IMR-90 (cell line): ENCODE measurements around the gene TMEM8B.

Source experiments
- CTCF ChIP-seq: conservative IDR thresholded peaks from 2 replicates; pipeline ENCODE4 v1.5.1; 2012; ENCODE audit warnings: mild to moderate bottlenecking, low read depth, low read length, improper control_type of control experiment
- ELK1 ChIP-seq: fragments of 150-350 bp; IDR thresholded peaks from 2 replicates; pipeline ENCODE4 v1.6.1; 2016; ENCODE audit warnings: low read depth, mild to moderate bottlenecking, low read length, moderate library complexity, borderline replicate concordance
- SMC3 ChIP-seq: fragments of 150-350 bp; IDR thresholded peaks from 2 replicates; pipeline ENCODE4 v1.6.1; 2016; ENCODE audit warnings: low read depth, mild to moderate bottlenecking, antibody characterized with exemption, low read length, moderate library complexity
- USF2 ChIP-seq: fragments of 150-350 bp; IDR thresholded peaks from 2 replicates; pipeline ENCODE4 v1.6.1; 2017; ENCODE audit warnings: mild to moderate bottlenecking, antibody characterized with exemption, low read length, low read depth

- TF ChIP-seq USF2 (no peak), CTCF (no peak), SMC3 (no peak), ELK1 (no peak)
Measured at GRCh38 chr9:35822926-35823325, 6.1 kb upstream of the TMEM8B start.
